Purkinje cell (primary cell): Measurements from ENCODE around the gene MRPL33. TPM values are rescaled to one million over a fixed set of nuclear protein-coding genes. Genes with fewer than 3 reads are reported as not detected.

ENCODE experiments used
- polyA plus RNA-seq: library from polyadenylated mRNA; unstranded; fragments of >200 nt; fragmentation: Nextera tagmentation; gene quantifications from 2 replicates; pipeline ENCODE4 v1.2.1, GENCODE V29; 2014

Gene MRPL33
- 616 and 668 TPM in 2 replicates for polyA plus RNA-seq

DNA sequence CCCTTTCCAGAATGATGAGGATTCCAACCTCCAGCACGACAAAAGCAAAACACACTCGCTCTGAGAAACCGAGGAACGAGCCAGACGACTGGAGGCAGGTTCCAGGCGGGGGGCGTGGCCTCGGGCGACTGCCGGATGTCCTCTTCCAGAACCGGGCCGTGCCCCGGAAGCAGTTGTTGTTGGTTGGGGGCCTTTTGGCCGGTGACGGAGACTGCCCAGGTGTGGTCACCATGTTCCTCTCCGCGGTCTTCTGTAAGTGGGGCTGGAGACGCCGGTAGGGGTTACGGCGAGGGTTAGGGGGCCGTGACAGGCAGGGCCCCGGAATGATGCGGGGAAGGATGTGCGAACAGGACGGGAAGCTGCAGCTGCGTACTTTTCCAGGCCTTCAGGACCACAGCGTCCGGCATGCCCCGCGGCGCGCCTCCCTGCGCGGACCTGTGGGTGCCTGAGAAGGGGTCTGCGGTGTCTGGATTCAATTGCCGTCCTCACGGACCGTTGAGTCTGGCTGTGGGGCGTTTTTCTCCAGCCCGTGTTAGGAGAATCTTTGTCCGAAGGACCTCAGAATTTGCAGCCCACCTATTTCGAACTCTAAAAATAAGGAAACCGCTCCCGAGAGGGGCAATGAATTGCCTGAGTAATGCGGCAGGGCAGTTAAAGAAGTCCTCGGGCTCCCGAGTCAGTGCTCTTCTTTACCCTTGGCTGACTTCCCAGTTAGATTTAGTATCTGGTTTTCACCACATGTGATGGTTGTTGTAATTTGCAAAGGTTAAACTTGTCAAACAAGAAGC, at the start of gene MRPL33:
Gene MRPL33 (plus strand): TSS at position 172 of the 788 bp plus-strand sequence. CDS start 59 bp downstream, at position 231.

Other genes starting within 250 kb of the MRPL33 start
- gene ZNF512, start 188.7 kb upstream of the MRPL33 start, polyA plus RNA-seq: 17.0 and 18.0 TPM in 2 replicates
- gene CCDC121, start 142.7 kb upstream of the MRPL33 start, polyA plus RNA-seq: 2.7 and 3.4 TPM in 2 replicates
- gene GPN1, start 142.7 kb upstream of the MRPL33 start, polyA plus RNA-seq: 38.3 and 42.4 TPM in 2 replicates
- 37.2 and 44.2 TPM in 2 replicates for gene SUPT7L, start 108.1 kb upstream of the MRPL33 start, polyA plus RNA-seq
- 41.2 and 47.0 TPM in 2 replicates for gene SLC4A1AP, start 107.8 kb upstream of the MRPL33 start, polyA plus RNA-seq
- gene RBKS, start 118.7 kb downstream of the MRPL33 start, polyA plus RNA-seq: 1.8 and 4.5 TPM in 2 replicates
- 45.5 and 72.6 TPM in 2 replicates for gene BABAM2, start 119.0 kb downstream of the MRPL33 start, polyA plus RNA-seq